ENCODE data around the gene WT1. TPM values are rescaled to one million over a fixed set of nuclear protein-coding genes. Genes with fewer than 3 reads are reported as not detected.

The WT1 gene
- total and polyA plus RNA-seq, 2 donors from 2014 or later: 0.66 to 15.0 TPM

DNA sequence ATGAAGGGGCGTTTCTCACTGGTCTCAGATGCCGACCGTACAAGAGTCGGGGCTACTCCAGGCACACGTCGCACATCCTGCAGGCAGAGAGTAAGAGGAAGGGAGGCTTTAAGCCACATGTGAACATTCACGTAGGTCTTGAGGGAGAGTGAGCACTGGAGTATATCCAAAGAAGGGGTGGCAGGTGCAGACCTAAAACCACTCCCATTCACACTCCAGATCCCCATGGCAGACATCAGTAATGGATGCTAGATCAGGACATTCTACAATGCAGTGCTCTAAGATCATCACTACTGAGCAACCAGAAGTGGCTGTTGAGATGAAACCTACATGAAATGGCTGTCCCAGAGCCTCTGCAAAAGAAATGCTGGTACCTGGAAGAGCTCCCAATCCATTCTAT lies 39.0 kb downstream of the WT1 start:
- FAIRE-seq: no peak
- no peaks in the 10 kb centered on the region for H3K36me3 ChIP-seq (ENCODE audit: control insufficient read depth in 2 of 3, insufficient read depth in 3 of 3, low read length in 3 of 3)
- DNase-seq: no peak
- no peak for TF ChIP-seq CTCF (IDR thresholded peaks at IDR 0.05; ENCODE audit: borderline replicate concordance, extremely low read depth, insufficient read depth)
- intact Hi-C loops (cut with DNase I): no loop called here
- no peaks in the 10 kb centered on the region for H3K9me3 ChIP-seq (ENCODE audit: control insufficient read depth in 2 of 3, insufficient read depth in 1 of 3, low read length in 3 of 3)
- no peak overlapping the region for H3K27ac ChIP-seq (ENCODE audit: low read depth in 2 of 2, low read length in 2 of 2)
- H3K4me1 ChIP-seq (ENCODE audit: control insufficient read depth in 2 of 3, insufficient read depth in 2 of 3, low read depth in 1 of 3, low read length in 3 of 3): no peaks in the 10 kb centered on the region
- H3K4me3 ChIP-seq (ENCODE audit: low read length in 3 of 3): no peak overlapping the region
- H3K9ac ChIP-seq (ENCODE audit: low read length in 3 of 3): no peak overlapping the region
- no peaks in the 10 kb centered on the region for H3K27me3 ChIP-seq (ENCODE audit: control insufficient read depth, insufficient read depth, low read length)

DNA sequence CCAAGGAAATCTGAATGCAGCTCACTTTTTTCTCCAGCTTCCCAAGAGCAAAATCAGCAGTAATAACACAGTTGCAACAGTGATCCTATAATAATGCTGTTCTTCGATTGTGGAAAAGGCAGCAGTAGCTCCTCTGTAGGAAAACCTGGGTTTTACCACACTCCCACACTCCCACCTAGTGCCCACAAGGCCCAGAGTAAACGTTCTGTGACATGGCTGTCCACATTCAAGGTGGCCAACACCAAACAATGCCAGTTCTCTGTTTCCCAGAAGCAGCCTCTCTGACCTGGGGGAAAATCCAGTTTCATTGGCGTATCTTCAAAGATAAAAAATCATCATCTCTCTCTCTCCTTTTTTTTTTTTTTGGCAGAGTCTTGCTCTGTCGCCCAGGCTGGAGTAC lies 40.2 kb downstream of the WT1 start:
- no peak overlapping the region for H3K9ac ChIP-seq (ENCODE audit: low read length in 3 of 3)
- DNase-seq (no peak), FAIRE-seq (no peak)

GRCh38 chr11:32392840-32393239 lies 42.5 kb downstream of the WT1 start:
- FAIRE-seq: no peak
- Histone ChIP-seq H3K9ac (ENCODE audit: low read length in 3 of 3) (no peak overlapping the region), H3K9me3 (ENCODE audit: control insufficient read depth in 2 of 3, insufficient read depth in 1 of 3, low read length in 3 of 3) (no peaks in the 10 kb centered on the region), H3K27ac (ENCODE audit: low read depth in 2 of 2, low read length in 2 of 2) (no peak overlapping the region), H3K27me3 (ENCODE audit: control insufficient read depth, insufficient read depth, low read length) (no peaks in the 10 kb centered on the region), H3K4me1 (ENCODE audit: control insufficient read depth in 2 of 3, insufficient read depth in 2 of 3, low read depth in 1 of 3, low read length in 3 of 3) (no peaks in the 10 kb centered on the region), H3K36me3 (ENCODE audit: control insufficient read depth in 2 of 3, insufficient read depth in 3 of 3, low read length in 3 of 3) (peaks cover 0 to 2% (median 0%) of the 10 kb centered on the region in 3 donors), H3K4me3 (ENCODE audit: low read length in 3 of 3) (no peak overlapping the region)
- intact Hi-C loops (cut with DNase I): no loop called here
- TF ChIP-seq CTCF (IDR thresholded peaks at IDR 0.05; ENCODE audit: borderline replicate concordance, extremely low read depth, insufficient read depth): no peak
- no peak for DNase-seq

More for the DNA sequence above, 40.2 kb downstream of the WT1 start:
- H3K9me3 ChIP-seq (ENCODE audit: control insufficient read depth in 2 of 3, insufficient read depth in 1 of 3, low read length in 3 of 3): no peaks in the 10 kb centered on the region
- intact Hi-C loops (cut with DNase I): no loop called here
- no peaks in the 10 kb centered on the region for H3K27me3 ChIP-seq (ENCODE audit: control insufficient read depth, insufficient read depth, low read length)
- no peak for TF ChIP-seq CTCF (IDR thresholded peaks at IDR 0.05; ENCODE audit: borderline replicate concordance, extremely low read depth, insufficient read depth)
- peaks cover 0 to 1% (median 0%) of the 10 kb centered on the region in 3 donors for H3K36me3 ChIP-seq (ENCODE audit: control insufficient read depth in 2 of 3, insufficient read depth in 3 of 3, low read length in 3 of 3)
- no peaks in the 10 kb centered on the region for H3K4me1 ChIP-seq (ENCODE audit: control insufficient read depth in 2 of 3, insufficient read depth in 2 of 3, low read depth in 1 of 3, low read length in 3 of 3)
- H3K27ac ChIP-seq (ENCODE audit: low read depth in 2 of 2, low read length in 2 of 2): no peak overlapping the region
- no peak overlapping the region for H3K4me3 ChIP-seq (ENCODE audit: low read length in 3 of 3)

DNA sequence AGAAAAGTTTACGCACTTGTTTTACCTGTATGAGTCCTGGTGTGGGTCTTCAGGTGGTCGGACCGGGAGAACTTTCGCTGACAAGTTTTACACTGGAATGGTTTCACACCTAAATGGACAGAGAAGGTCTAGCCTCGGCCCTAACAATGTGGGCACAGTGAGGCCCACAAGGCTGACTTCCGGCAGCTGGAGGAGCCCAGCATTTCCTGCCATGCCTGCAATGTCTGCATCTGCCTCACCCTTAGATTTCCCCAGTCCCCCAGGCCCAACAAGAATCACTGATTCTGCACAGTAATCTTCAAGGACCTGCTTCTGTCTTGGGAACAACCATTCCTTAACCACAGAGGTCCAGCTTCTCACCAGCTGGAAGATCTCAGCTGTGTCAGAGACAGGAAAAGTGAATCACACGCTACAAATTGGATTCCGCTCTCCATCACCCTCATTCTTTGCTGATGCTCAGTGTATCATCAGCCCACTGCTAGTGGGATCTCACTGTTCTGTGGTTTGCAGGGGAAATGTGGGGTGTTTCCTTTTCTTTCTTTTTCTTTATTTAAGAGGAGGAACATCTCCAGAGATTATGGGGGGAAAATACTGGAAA lies 43.3 kb downstream of the WT1 start:
- no peak overlapping the region for H3K27ac ChIP-seq (ENCODE audit: low read depth in 2 of 2, low read length in 2 of 2)
- no peaks in the 10 kb centered on the region for H3K27me3 ChIP-seq (ENCODE audit: control insufficient read depth, insufficient read depth, low read length)
- FAIRE-seq: no peak
- no peaks in the 10 kb centered on the region for H3K4me1 ChIP-seq (ENCODE audit: control insufficient read depth in 2 of 3, insufficient read depth in 2 of 3, low read depth in 1 of 3, low read length in 3 of 3)
- no peak overlapping the region for H3K9ac ChIP-seq (ENCODE audit: low read length in 3 of 3)
- H3K4me3 ChIP-seq (ENCODE audit: low read length in 3 of 3): no peak overlapping the region
- DNase-seq: peak in 1 of 5 donors; percentile 53
- H3K9me3 ChIP-seq (ENCODE audit: control insufficient read depth in 2 of 3, insufficient read depth in 1 of 3, low read length in 3 of 3): no peaks in the 10 kb centered on the region
- H3K36me3 ChIP-seq (ENCODE audit: control insufficient read depth in 2 of 3, insufficient read depth in 3 of 3, low read length in 3 of 3): peaks cover 0 to 2% (median 0%) of the 10 kb centered on the region in 3 donors
- TF ChIP-seq CTCF (IDR thresholded peaks at IDR 0.05; ENCODE audit: borderline replicate concordance, extremely low read depth, insufficient read depth): no peak
- intact Hi-C loops (cut with DNase I): no loop called here
